GM12801 (cell line): ENCODE results near the gene PNPLA1.

Source experiments
- CTCF ChIP-seq: IDR thresholded peaks from one replicate; pipeline ENCODE4 v1.5.1; 2011; ENCODE audit warnings: control low read depth; ENCODE audit not compliant: insufficient read length; ENCODE audit errors: extremely low read depth

The PNPLA1 gene

GRCh38 chr6:36337814-36338213, 68.0 kb downstream of the PNPLA1 start:
- no peak for TF ChIP-seq CTCF

- no peak for TF ChIP-seq CTCF
These were observed 69.3 kb downstream of the PNPLA1 start for GRCh38 chr6:36339146-36339545.

GRCh38 chr6:36340306-36340617, 70.4 kb downstream of the PNPLA1 start:
- no peak for TF ChIP-seq CTCF

GRCh38 chr6:36340618-36341454, 71.0 kb downstream of the PNPLA1 start:
- TF ChIP-seq CTCF = peak; percentile 67

- no peak for TF ChIP-seq CTCF
These were observed 73.3 kb downstream of the PNPLA1 start for GRCh38 chr6:36343109-36343680.

GRCh38 chr6:36345681-36346466, 76.0 kb downstream of the PNPLA1 start:
- no peak for TF ChIP-seq CTCF

GRCh38 chr6:36346486-36347273, 76.8 kb downstream of the PNPLA1 start:
- TF ChIP-seq CTCF = no peak
